Loucy (cell line): ENCODE measurements around the gene ACAN.

ENCODE experiments used
- EZH2phosphoT487 ChIP-seq: fragments of 200-600 bp; IDR thresholded peaks from 2 replicates; pipeline ENCODE4 v1.6.1; 2018; ENCODE audit warnings: antibody characterized with exemption, mild to moderate bottlenecking, moderate library complexity, borderline replicate concordance
- TF ChIP-seq, protein P1 (sequence below): fragments of 200-600 bp; sonication (generic); conservative IDR thresholded peaks from 2 replicates; pipeline ENCODE4 v1.5.1; 2014; ENCODE audit warnings: mild to moderate bottlenecking, antibody characterized with exemption, low read length

DNA sequence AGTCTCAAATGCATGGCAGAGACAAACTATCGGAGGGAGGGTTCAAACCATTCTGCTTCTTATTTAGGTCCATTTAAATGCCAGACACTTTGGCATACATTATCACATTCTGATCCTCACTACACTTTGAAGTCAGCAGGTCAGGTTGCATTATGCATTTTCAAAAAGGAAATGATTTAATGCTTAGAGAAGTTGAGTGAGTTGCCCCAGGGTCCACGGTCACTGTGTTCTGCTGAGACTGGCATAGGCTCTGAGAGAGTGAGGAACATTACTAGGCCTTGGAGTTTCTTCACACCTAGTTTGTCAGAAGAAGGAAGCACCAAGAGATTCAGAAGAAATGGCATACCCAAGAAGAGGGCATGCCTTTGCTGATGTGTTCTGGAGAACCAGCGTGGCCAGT lies 46.3 kb upstream of the ACAN start:
- TF ChIP-seq, protein P1, sequence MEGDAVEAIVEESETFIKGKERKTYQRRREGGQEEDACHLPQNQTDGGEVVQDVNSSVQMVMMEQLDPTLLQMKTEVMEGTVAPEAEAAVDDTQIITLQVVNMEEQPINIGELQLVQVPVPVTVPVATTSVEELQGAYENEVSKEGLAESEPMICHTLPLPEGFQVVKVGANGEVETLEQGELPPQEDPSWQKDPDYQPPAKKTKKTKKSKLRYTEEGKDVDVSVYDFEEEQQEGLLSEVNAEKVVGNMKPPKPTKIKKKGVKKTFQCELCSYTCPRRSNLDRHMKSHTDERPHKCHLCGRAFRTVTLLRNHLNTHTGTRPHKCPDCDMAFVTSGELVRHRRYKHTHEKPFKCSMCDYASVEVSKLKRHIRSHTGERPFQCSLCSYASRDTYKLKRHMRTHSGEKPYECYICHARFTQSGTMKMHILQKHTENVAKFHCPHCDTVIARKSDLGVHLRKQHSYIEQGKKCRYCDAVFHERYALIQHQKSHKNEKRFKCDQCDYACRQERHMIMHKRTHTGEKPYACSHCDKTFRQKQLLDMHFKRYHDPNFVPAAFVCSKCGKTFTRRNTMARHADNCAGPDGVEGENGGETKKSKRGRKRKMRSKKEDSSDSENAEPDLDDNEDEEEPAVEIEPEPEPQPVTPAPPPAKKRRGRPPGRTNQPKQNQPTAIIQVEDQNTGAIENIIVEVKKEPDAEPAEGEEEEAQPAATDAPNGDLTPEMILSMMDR: no peak
- TF ChIP-seq EZH2phosphoT487: no peak
